ENCODE results near the gene IQGAP1. TPM values are rescaled to one million over a fixed set of nuclear protein-coding genes. Genes with fewer than 3 reads are reported as not detected.

The IQGAP1 gene
- polyA plus RNA-seq, 4 donors = 54.3 to 91.2 (median 69.8) TPM

GRCh38 chr15:90394748-90395442 lies 6.9 kb downstream of the IQGAP1 start:
- DNase-seq (no peak), FAIRE-seq (no peak)
- Histone ChIP-seq H3K36me3 (ENCODE audit: control insufficient read depth in 3 of 3, insufficient read depth in 2 of 3, low read depth in 1 of 3, low read length in 3 of 3) (peaks cover 0 to 10% (median 0%) of the 10 kb centered on the region in 3 donors), H3K9me3 (ENCODE audit: control insufficient read depth in 2 of 2, insufficient read depth in 1 of 2, low read depth in 1 of 2, low read length in 1 of 2) (no peaks in the 10 kb centered on the region), H3K4me3 (ENCODE audit: low read depth in 1 of 3, low read length in 3 of 3) (no peak overlapping the region), H3K27ac (ENCODE audit: low read depth in 1 of 3, low read length in 2 of 3) (peak overlapping the region in 1 of 3 donors; percentile 85), H3K27me3 (ENCODE audit: control insufficient read depth in 3 of 3, insufficient read depth in 3 of 3, low read length in 3 of 3) (no peaks in the 10 kb centered on the region), H3K4me1 (ENCODE audit: control insufficient read depth in 3 of 3, insufficient read depth in 2 of 3, low read depth in 1 of 3, low read length in 2 of 3) (peaks cover 0 to 39% (median 7%) of the 10 kb centered on the region in 3 donors)
- WGBS, 3 donors = 86 to 94% (median 91%) methylated on average over 12 of the region's 12 CpGs

DNA sequence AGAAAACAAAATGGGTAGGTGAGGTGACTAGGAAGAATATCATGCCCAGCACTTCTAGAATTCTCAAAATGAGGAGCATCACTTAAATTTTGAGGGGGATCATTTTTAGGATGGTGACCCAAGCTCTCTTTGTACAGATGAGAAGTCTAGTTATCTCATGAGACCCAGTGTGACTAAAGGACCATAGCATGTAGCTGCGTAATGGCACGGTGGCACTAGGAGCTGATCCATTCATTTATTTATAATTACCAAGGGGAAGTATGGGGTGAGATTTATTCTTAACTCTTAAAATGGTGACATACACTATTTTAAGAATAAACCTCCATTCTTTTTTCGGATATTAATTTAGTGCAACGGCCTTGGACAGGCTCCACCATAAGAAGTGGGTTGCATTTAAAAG lies 8.3 kb downstream of the IQGAP1 start:
- 76 to 91% (median 90%) methylated on average over 4 of the region's 4 CpGs for WGBS, 3 donors

GRCh38 chr15:90400005-90400758 lies 12.1 kb downstream of the IQGAP1 start:
- FAIRE-seq (no peak), DNase-seq (no peak)
- Histone ChIP-seq H3K4me3 (ENCODE audit: low read depth in 1 of 3, low read length in 3 of 3) (peak overlapping the region in 1 of 3 donors; percentile 26), H3K27me3 (ENCODE audit: control insufficient read depth in 3 of 3, insufficient read depth in 3 of 3, low read length in 3 of 3) (no peaks in the 10 kb centered on the region), H3K4me1 (ENCODE audit: control insufficient read depth in 3 of 3, insufficient read depth in 2 of 3, low read depth in 1 of 3, low read length in 2 of 3) (peaks cover 9 to 27% (median 14%) of the 10 kb centered on the region in 3 donors), H3K27ac (ENCODE audit: low read depth in 1 of 3, low read length in 2 of 3) (peak overlapping the region; percentile 86 to 100 (median 92)), H3K36me3 (ENCODE audit: control insufficient read depth in 3 of 3, insufficient read depth in 2 of 3, low read depth in 1 of 3, low read length in 3 of 3) (no peaks in the 10 kb centered on the region), H3K9me3 (ENCODE audit: control insufficient read depth in 2 of 2, insufficient read depth in 1 of 2, low read depth in 1 of 2, low read length in 1 of 2) (no peaks in the 10 kb centered on the region)
- 49 to 55% (median 54%) methylated on average over 7 of the region's 7 CpGs for WGBS, 3 donors

More for the DNA sequence above, 8.3 kb downstream of the IQGAP1 start:
- Histone ChIP-seq H3K27ac (ENCODE audit: low read depth in 1 of 3, low read length in 2 of 3) (no peak overlapping the region), H3K9me3 (ENCODE audit: control insufficient read depth in 2 of 2, insufficient read depth in 1 of 2, low read depth in 1 of 2, low read length in 1 of 2) (no peaks in the 10 kb centered on the region), H3K36me3 (ENCODE audit: control insufficient read depth in 3 of 3, insufficient read depth in 2 of 3, low read depth in 1 of 3, low read length in 3 of 3) (peaks cover 0 to 5% (median 0%) of the 10 kb centered on the region in 3 donors), H3K4me3 (ENCODE audit: low read depth in 1 of 3, low read length in 3 of 3) (no peak overlapping the region), H3K27me3 (ENCODE audit: control insufficient read depth in 3 of 3, insufficient read depth in 3 of 3, low read length in 3 of 3) (no peaks in the 10 kb centered on the region), H3K4me1 (ENCODE audit: control insufficient read depth in 3 of 3, insufficient read depth in 2 of 3, low read depth in 1 of 3, low read length in 2 of 3) (peaks cover 8 to 38% (median 10%) of the 10 kb centered on the region in 3 donors)
- FAIRE-seq (no peak), DNase-seq (no peak)

DNA sequence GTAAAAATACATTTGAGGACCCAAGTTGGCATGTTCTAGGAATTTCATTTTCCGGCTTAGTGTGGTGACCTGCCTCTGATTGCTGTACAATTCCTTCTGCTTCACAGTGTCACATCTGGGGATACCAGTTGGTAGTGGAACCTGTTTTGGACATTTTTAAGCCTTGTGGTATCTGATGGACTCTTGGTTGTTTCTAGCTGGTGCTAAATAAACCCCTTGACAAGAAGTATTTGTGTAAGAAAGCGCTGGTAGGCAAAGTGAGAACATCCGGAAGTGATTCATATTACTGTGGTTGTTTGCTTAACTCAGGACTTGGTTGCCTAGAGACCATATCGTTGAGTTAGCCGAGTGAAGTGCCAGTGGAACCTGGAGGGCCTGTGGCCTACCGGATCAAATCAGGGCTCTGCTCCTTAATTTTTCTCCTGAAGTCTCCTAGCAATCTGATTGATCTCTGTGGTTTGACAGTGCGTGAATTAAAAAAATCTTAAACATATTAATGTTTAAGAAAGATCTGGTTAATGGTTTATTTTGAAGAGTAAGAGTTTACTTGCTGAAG lies 12.8 kb downstream of the IQGAP1 start:
- Histone ChIP-seq H3K36me3 (ENCODE audit: control insufficient read depth in 3 of 3, insufficient read depth in 2 of 3, low read depth in 1 of 3, low read length in 3 of 3) (no peaks in the 10 kb centered on the region), H3K27me3 (ENCODE audit: control insufficient read depth in 3 of 3, insufficient read depth in 3 of 3, low read length in 3 of 3) (no peaks in the 10 kb centered on the region), H3K4me1 (ENCODE audit: control insufficient read depth in 3 of 3, insufficient read depth in 2 of 3, low read depth in 1 of 3, low read length in 2 of 3) (peaks cover 9 to 22% (median 14%) of the 10 kb centered on the region in 3 donors), H3K9me3 (ENCODE audit: control insufficient read depth in 2 of 2, insufficient read depth in 1 of 2, low read depth in 1 of 2, low read length in 1 of 2) (no peaks in the 10 kb centered on the region), H3K4me3 (ENCODE audit: low read depth in 1 of 3, low read length in 3 of 3) (peak overlapping the region in 1 of 3 donors; percentile 26), H3K27ac (ENCODE audit: low read depth in 1 of 3, low read length in 2 of 3) (peak overlapping the region; percentile 86 to 100 (median 92))
- 6 to 9% (median 7%) methylated on average over 7 of the region's 7 CpGs for whole genome bisulfite sequencing, 3 donors
- no peak for FAIRE-seq
- peak; percentile 91 to 93 for DNase-seq

- Histone ChIP-seq H3K36me3 (ENCODE audit: control insufficient read depth in 3 of 3, insufficient read depth in 2 of 3, low read depth in 1 of 3, low read length in 3 of 3) (no peaks in the 10 kb centered on the region), H3K4me3 (ENCODE audit: low read depth in 1 of 3, low read length in 3 of 3) (no peak overlapping the region), H3K4me1 (ENCODE audit: control insufficient read depth in 3 of 3, insufficient read depth in 2 of 3, low read depth in 1 of 3, low read length in 2 of 3) (peaks cover 9 to 18% (median 14%) of the 10 kb centered on the region in 3 donors), H3K9me3 (ENCODE audit: control insufficient read depth in 2 of 2, insufficient read depth in 1 of 2, low read depth in 1 of 2, low read length in 1 of 2) (no peaks in the 10 kb centered on the region), H3K27ac (ENCODE audit: low read depth in 1 of 3, low read length in 2 of 3) (peak overlapping the region; percentile 64 to 86 (median 84)), H3K27me3 (ENCODE audit: control insufficient read depth in 3 of 3, insufficient read depth in 3 of 3, low read length in 3 of 3) (no peaks in the 10 kb centered on the region)
- peak; percentile 39 to 71 for DNase-seq
- WGBS, 3 donors = 5 to 15% (median 13%) methylated on average over 1 of the region's 1 CpG
- no peak for FAIRE-seq
These were observed 13.5 kb downstream of the IQGAP1 start for GRCh38 chr15:90401495-90401894.

GRCh38 chr15:90402223-90402622 lies 14.2 kb downstream of the IQGAP1 start:
- Histone ChIP-seq H3K4me3 (ENCODE audit: low read depth in 1 of 3, low read length in 3 of 3) (no peak overlapping the region), H3K9me3 (ENCODE audit: control insufficient read depth in 2 of 2, insufficient read depth in 1 of 2, low read depth in 1 of 2, low read length in 1 of 2) (no peaks in the 10 kb centered on the region), H3K27me3 (ENCODE audit: control insufficient read depth in 3 of 3, insufficient read depth in 3 of 3, low read length in 3 of 3) (no peaks in the 10 kb centered on the region), H3K36me3 (ENCODE audit: control insufficient read depth in 3 of 3, insufficient read depth in 2 of 3, low read depth in 1 of 3, low read length in 3 of 3) (no peaks in the 10 kb centered on the region), H3K4me1 (ENCODE audit: control insufficient read depth in 3 of 3, insufficient read depth in 2 of 3, low read depth in 1 of 3, low read length in 2 of 3) (peaks cover 9 to 22% (median 14%) of the 10 kb centered on the region in 3 donors), H3K27ac (ENCODE audit: low read depth in 1 of 3, low read length in 2 of 3) (peak overlapping the region; percentile 48 to 86 (median 79))
- FAIRE-seq (no peak), DNase-seq (peak in 1 of 2 donors; percentile 31)

- Histone ChIP-seq H3K4me1 (ENCODE audit: control insufficient read depth in 3 of 3, insufficient read depth in 2 of 3, low read depth in 1 of 3, low read length in 2 of 3) (peaks cover 9 to 24% (median 14%) of the 10 kb centered on the region in 3 donors), H3K4me3 (ENCODE audit: low read depth in 1 of 3, low read length in 3 of 3) (no peak overlapping the region), H3K27me3 (ENCODE audit: control insufficient read depth in 3 of 3, insufficient read depth in 3 of 3, low read length in 3 of 3) (no peaks in the 10 kb centered on the region), H3K36me3 (ENCODE audit: control insufficient read depth in 3 of 3, insufficient read depth in 2 of 3, low read depth in 1 of 3, low read length in 3 of 3) (no peaks in the 10 kb centered on the region), H3K27ac (ENCODE audit: low read depth in 1 of 3, low read length in 2 of 3) (peak overlapping the region in 1 of 3 donors; percentile 70), H3K9me3 (ENCODE audit: control insufficient read depth in 2 of 2, insufficient read depth in 1 of 2, low read depth in 1 of 2, low read length in 1 of 2) (no peaks in the 10 kb centered on the region)
- DNase-seq (no peak), FAIRE-seq (no peak)
- 68 to 77% (median 71%) methylated on average over 3 of the region's 3 CpGs for WGBS, 3 donors
These were observed 14.7 kb downstream of the IQGAP1 start for GRCh38 chr15:90402767-90403166.

- H3K27me3 ChIP-seq (ENCODE audit: control insufficient read depth in 3 of 3, insufficient read depth in 3 of 3, low read length in 3 of 3) = no peaks in the 10 kb centered on the region
- H3K27ac ChIP-seq (ENCODE audit: low read depth in 1 of 3, low read length in 2 of 3) = no peak overlapping the region
- 64 to 76% (median 66%) methylated on average over 3 of the region's 3 CpGs for WGBS, 3 donors
- no peak for DNase-seq
- FAIRE-seq = no peak
- H3K9me3 ChIP-seq (ENCODE audit: control insufficient read depth in 2 of 2, insufficient read depth in 1 of 2, low read depth in 1 of 2, low read length in 1 of 2) = no peaks in the 10 kb centered on the region
- no peak overlapping the region for H3K4me3 ChIP-seq (ENCODE audit: low read depth in 1 of 3, low read length in 3 of 3)
- no peaks in the 10 kb centered on the region for H3K36me3 ChIP-seq (ENCODE audit: control insufficient read depth in 3 of 3, insufficient read depth in 2 of 3, low read depth in 1 of 3, low read length in 3 of 3)
- peaks cover 9 to 26% (median 14%) of the 10 kb centered on the region in 3 donors for H3K4me1 ChIP-seq (ENCODE audit: control insufficient read depth in 3 of 3, insufficient read depth in 2 of 3, low read depth in 1 of 3, low read length in 2 of 3)
These were observed 17.1 kb downstream of the IQGAP1 start for GRCh38 chr15:90405055-90405607.
